SU-DHL-6 (cell line): Measurements from ENCODE around the gene TARBP2.

Source experiments
- H2AFZ ChIP-seq: fragments of 200-600 bp; sonication (generic); 2 replicates; pipeline ENCODE4 v1.6.1; 2014; ENCODE audit warnings: low read depth, mild to moderate bottlenecking, moderate library complexity, mixed read lengths, antibody characterized with exemption, low read length; ENCODE audit not compliant: severe bottlenecking
- H3F3A ChIP-seq: fragments of 200-600 bp; shearing (Covaris generic); 2 replicates; pipeline ENCODE4 v1.6.0; 2016; ENCODE audit warnings: antibody characterized with exemption, mild to moderate bottlenecking; ENCODE audit not compliant: insufficient read depth
- H3K27ac ChIP-seq: fragments of 200-600 bp; sonication (generic); 2 replicates; pipeline ENCODE4 v1.5.1; 2016; ENCODE audit warnings: low read depth, mild to moderate bottlenecking, low read length, moderate library complexity, mixed read lengths
- H3K27me3 ChIP-seq: fragments of 200-600 bp; sonication (generic), shearing (Covaris generic); 2 replicates; pipeline ENCODE4 v1.6.0; 2014; ENCODE audit warnings: mild to moderate bottlenecking, low read length
- H3K36me3 ChIP-seq: fragments of 200-600 bp; sonication (generic); 2 replicates; pipeline ENCODE4 v1.6.1; 2014; ENCODE audit warnings: mild to moderate bottlenecking, low read length, mixed read lengths
- H3K4me2 ChIP-seq: fragments of 300-600, 200-600 bp; shearing (Covaris generic), sonication (generic); 2 replicates; pipeline ENCODE4 v1.6.0; 2014; ENCODE audit warnings: low read length, low read depth, mild to moderate bottlenecking; ENCODE audit not compliant: poor library complexity, severe bottlenecking
- H3K4me3 ChIP-seq: fragments of 200-600 bp; sonication (generic); 2 replicates; pipeline ENCODE4 v1.5.1; 2014; ENCODE audit warnings: antibody characterized with exemption, low read length, mild to moderate bottlenecking, mixed read lengths; ENCODE audit not compliant: insufficient read depth, poor library complexity, severe bottlenecking
- H3K79me2 ChIP-seq: fragments of 200-600 bp; sonication (generic); 2 replicates; pipeline ENCODE4 v1.6.1; 2014; ENCODE audit warnings: mild to moderate bottlenecking, low read length, moderate library complexity; ENCODE audit not compliant: insufficient read depth
- H3K9ac ChIP-seq: fragments of 200-600 bp; sonication (generic); 2 replicates; pipeline ENCODE4 v1.7.0; 2014; ENCODE audit warnings: mild to moderate bottlenecking, low read length
- H3K9me2 ChIP-seq: fragments of 200-600 bp; sonication (generic); replicated peaks from 2 replicates; pipeline ENCODE4 v1.6.1; 2014; ENCODE audit warnings: low read length; ENCODE audit not compliant: insufficient read depth
- H3K9me3 ChIP-seq: fragments of 200-600 bp; sonication (generic); 2 replicates; pipeline ENCODE4 v1.6.1; 2014; ENCODE audit warnings: low read length, mixed read lengths; ENCODE audit not compliant: insufficient read depth
- H4K20me1 ChIP-seq: fragments of 200-600 bp; sonication (generic); 2 replicates; pipeline ENCODE4 v1.6.1; 2014; ENCODE audit warnings: low read depth, mild to moderate bottlenecking, antibody characterized with exemption, low read length, moderate library complexity, mixed read lengths
- CTCF ChIP-seq: fragments of 200-600 bp; sonication (generic); IDR thresholded peaks from one replicate; pipeline ENCODE4 v1.5.1; 2017; ENCODE audit warnings: antibody characterized with exemption, mild to moderate bottlenecking, low read length, moderate library complexity; ENCODE audit not compliant: insufficient read depth, poor library complexity, severe bottlenecking
- EZH2phosphoT487 ChIP-seq: fragments of 200-600 bp; sonication (generic), shearing (Covaris generic); conservative IDR thresholded peaks from 2 replicates; pipeline ENCODE4 v1.6.1; 2018; ENCODE audit warnings: mild to moderate bottlenecking, antibody characterized with exemption, low read length, moderate library complexity, mixed read lengths

Gene TARBP2

DNA sequence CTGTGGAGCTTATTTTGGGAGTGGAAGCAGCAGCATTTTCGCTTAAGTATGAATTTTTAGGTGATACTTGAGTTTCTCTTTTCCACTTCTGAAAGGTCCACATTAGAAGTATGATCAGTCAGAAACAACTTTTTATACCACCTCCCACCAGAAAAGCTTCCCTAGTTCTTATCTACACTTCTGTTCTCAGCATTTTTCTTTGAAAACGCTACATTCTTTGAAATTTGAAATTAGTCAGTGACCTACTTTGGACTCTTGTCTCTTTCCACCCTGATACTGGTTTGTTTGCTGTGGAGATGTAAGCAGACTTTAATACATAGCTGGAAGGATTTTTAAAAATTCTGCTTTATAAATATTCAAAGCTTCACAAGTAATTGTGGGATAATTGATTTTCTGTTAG is 27.0 kb upstream of the TARBP2 start:
- peaks cover 65% of the 10 kb centered on the region for H3F3A ChIP-seq
- H3K27ac ChIP-seq: no peak overlapping the region
- no peak overlapping the region for H3K9ac ChIP-seq
- H2AFZ ChIP-seq: no peak overlapping the region
- H3K4me2 ChIP-seq: no peak overlapping the region
- peaks cover 31% of the 10 kb centered on the region for H3K79me2 ChIP-seq
- H3K4me3 ChIP-seq: no peak overlapping the region
- no peaks in the 10 kb centered on the region for H3K27me3 ChIP-seq
- no peak for TF ChIP-seq CTCF
- no peak for TF ChIP-seq EZH2phosphoT487
- H3K9me2 ChIP-seq: no peaks in the 10 kb centered on the region
- peaks cover 68% of the 10 kb centered on the region for H3K36me3 ChIP-seq
- H4K20me1 ChIP-seq: peaks cover 22% of the 10 kb centered on the region; the same call in 1 of the 2 replicates
- no peaks in the 10 kb centered on the region for H3K9me3 ChIP-seq

DNA sequence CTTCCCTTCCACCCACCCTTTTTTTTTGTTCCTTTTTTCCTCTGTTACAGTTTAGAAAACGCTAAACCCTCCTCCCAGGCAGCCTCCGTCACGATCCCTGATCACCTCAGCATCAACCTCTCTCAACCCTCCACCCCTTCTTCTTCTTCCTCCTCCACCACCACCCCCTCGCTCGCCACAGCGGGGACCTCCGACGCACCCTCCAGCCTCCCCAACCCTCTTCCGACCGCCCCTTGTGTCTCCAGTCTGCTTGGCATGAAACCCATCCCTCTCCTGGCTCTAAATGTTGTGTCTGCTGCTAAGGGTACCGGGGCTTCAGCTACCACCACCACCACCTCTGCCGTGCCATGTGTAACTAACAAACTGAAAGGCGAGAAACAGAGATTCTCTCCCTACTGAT is 26.3 kb upstream of the TARBP2 start:
- Histone ChIP-seq H3K9me2 (no peaks in the 10 kb centered on the region), H3K4me3 (no peak overlapping the region), H3K36me3 (peaks cover 69% of the 10 kb centered on the region), H3K27ac (no peak overlapping the region), H4K20me1 (peaks cover 24% of the 10 kb centered on the region; the same call in 1 of the 2 replicates), H3K9me3 (no peaks in the 10 kb centered on the region), H3K4me2 (no peak overlapping the region), H2AFZ (no peak overlapping the region), H3K27me3 (no peaks in the 10 kb centered on the region), H3K79me2 (peaks cover 31% of the 10 kb centered on the region), H3K9ac (no peak overlapping the region), H3F3A (peaks cover 72% of the 10 kb centered on the region)
- TF ChIP-seq CTCF (no peak), EZH2phosphoT487 (no peak)

DNA sequence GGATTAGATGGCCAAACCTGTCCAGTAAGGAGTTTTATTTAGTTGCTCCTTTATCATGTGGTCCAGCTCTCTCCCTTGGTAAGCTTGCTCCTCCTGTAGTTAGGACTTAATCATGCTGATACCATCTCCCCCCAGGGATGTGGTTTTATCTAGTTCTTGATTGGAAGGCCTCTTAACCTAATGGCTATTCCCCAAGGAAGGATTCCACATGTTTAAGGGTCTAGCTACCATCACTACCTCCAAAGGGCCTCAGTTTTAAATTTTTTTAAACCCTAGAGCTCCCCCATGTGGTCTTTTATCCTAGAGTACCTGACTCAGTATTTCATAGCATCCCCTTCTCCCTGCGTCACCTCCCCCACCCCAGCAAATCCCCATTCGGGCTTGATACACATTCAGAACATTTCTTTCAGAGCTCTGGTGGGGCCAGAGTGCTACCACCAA is 24.3 kb upstream of the TARBP2 start:
- TF ChIP-seq CTCF: peak; percentile 28
- TF ChIP-seq EZH2phosphoT487: no peak
- Histone ChIP-seq H3K9me2 (no peaks in the 10 kb centered on the region), H3F3A (peaks cover 81% of the 10 kb centered on the region), H3K4me2 (no peak overlapping the region), H4K20me1 (peaks cover 31% of the 10 kb centered on the region; the same call in 1 of the 2 replicates), H3K36me3 (peaks cover 67% of the 10 kb centered on the region), H3K9ac (no peak overlapping the region), H3K9me3 (no peaks in the 10 kb centered on the region), H3K4me3 (no peak overlapping the region), H2AFZ (no peak overlapping the region), H3K27me3 (no peaks in the 10 kb centered on the region), H3K27ac (no peak overlapping the region), H3K79me2 (peaks cover 31% of the 10 kb centered on the region)
